ENCODE measurements around the gene HMGCR. TPM values are rescaled to one million over a fixed set of nuclear protein-coding genes. Genes with fewer than 3 reads are reported as not detected.

The HMGCR gene
- total and polyA plus RNA-seq, 2 of the 8 experiments (the other 6 are each of a cell fraction or from before 2014, with no cell fraction given): 45.8 to 199 TPM

DNA sequence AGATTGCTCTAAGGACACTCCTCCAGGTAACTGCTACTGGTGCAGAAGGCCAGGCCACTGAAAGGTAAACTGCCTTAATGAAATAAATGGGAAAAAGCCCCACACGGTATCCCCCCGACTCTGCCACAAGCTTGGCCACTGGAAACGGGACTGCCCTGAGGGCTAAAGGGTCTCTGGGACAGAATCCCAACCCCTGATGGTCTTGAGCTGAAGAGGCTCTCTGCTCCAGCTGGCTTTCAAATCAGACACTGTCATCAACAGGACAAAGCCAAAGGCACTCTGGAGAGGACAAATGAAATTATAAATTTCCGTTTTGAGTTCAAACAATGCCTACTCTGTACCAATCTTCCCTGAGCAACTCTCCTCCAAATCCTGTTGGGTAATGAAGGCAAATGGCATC, 33.6 kb upstream of the HMGCR start:
- no peak overlapping the region for H2BK20ac ChIP-seq (ENCODE audit: low read length)
- no peaks in the 10 kb centered on the region for H3K4me1 ChIP-seq (replicated peaks in 1 of 4; ENCODE audit: control insufficient read depth in 3 of 4, insufficient read depth in 4 of 4, low read length in 3 of 4)
- H3K27me3 ChIP-seq (replicated peaks in 1 of 4; ENCODE audit: control insufficient read depth in 3 of 4, extremely low read depth in 1 of 4, insufficient read depth in 3 of 4, low read length in 3 of 4): no peaks in the 10 kb centered on the region
- H2BK12ac ChIP-seq (ENCODE audit: low read depth, low read length): no peak overlapping the region
- no peak overlapping the region for H3K4ac ChIP-seq (replicated peaks; ENCODE audit: insufficient read length, low read depth, low read length)
- no peak overlapping the region for H3K4me3 ChIP-seq (ENCODE audit: extremely low read depth in 1 of 4, insufficient read depth in 2 of 4, low read depth in 3 of 4, low read length in 4 of 4)
- no peaks in the 10 kb centered on the region for H3K79me1 ChIP-seq (ENCODE audit: low read depth, low read length)
- H4K91ac ChIP-seq (replicated peaks; ENCODE audit: insufficient read length, low read length): no peak overlapping the region
- POLR2A ChIA-PET (ENCODE audit: partially characterized antibody): no interaction called here
- H3K9me3 ChIP-seq (ENCODE audit: insufficient read depth in 2 of 2, low read depth in 1 of 2, low read length in 1 of 2): 0 out of 4 replicates have a peak, but pooled peaks cover 0 to under 1% of the 10 kb centered on the region in 2 experiments
- H3K9ac ChIP-seq (replicated peaks in 1 of 4; ENCODE audit: extremely low read depth in 1 of 4, low read depth in 3 of 4, low read length in 3 of 4): no peak overlapping the region
- H4K20me1 ChIP-seq (replicated peaks in 1 of 2; ENCODE audit: control insufficient read depth in 1 of 2, insufficient read depth in 2 of 2, low read length in 2 of 2): no peaks in the 10 kb centered on the region
- WGBS, 2 experiments (ENCODE audit: extremely low coverage in 1 of 2, insufficient coverage in 1 of 2, insufficient read length in 1 of 2, insufficient replicate concordance in 2 of 2, low coverage in 1 of 2, low lambda C conversion rate in 2 of 2, missing lambda C conversion rate in 1 of 2): 92% methylated on average over 4 of the region's 4 CpGs; no CpG with 5 or more reads in 1 of the 2 experiments
- no peaks in the 10 kb centered on the region for H3K36me3 ChIP-seq (ENCODE audit: control insufficient read depth in 2 of 4, insufficient read depth in 4 of 4, low read length in 3 of 4)
- H2BK120ac ChIP-seq (replicated peaks; ENCODE audit: low read depth, low read length): no peak overlapping the region
- no peak overlapping the region for H2BK15ac ChIP-seq (ENCODE audit: low read length)
- no peak overlapping the region for H3K23ac ChIP-seq (ENCODE audit: insufficient read length)
- no peak overlapping the region for H3K18ac ChIP-seq (ENCODE audit: extremely low read depth, low read length)
- H2AFZ ChIP-seq (ENCODE audit: low read length): no peak overlapping the region
- no peak overlapping the region for H2AK5ac ChIP-seq (ENCODE audit: low read depth, low read length)
- H4K8ac ChIP-seq (ENCODE audit: extremely low read depth, insufficient read depth, low read length): no peak overlapping the region
- DNase-seq (ENCODE audit: low read depth in 1 of 2, low spot score in 2 of 2) (no peak), FAIRE-seq (no peak)
- no peak overlapping the region for H3K56ac ChIP-seq (replicated peaks; ENCODE audit: insufficient read length, low read depth, low read length)
- H3K23me2 ChIP-seq (ENCODE audit: low read depth, low read length): no peaks in the 10 kb centered on the region
- CTCF ChIA-PET (ENCODE audit: partially characterized antibody): interaction anchor here (0.9 kb wide), 1 partner anchor 18 kb away, joined by 3 read pairs; no protein-coding TSS in a partner anchor
- no peak overlapping the region for H3K4me2 ChIP-seq (ENCODE audit: insufficient read depth in 1 of 2, low read depth in 2 of 2, low read length in 2 of 2)
- no peaks in the 10 kb centered on the region for H3K79me2 ChIP-seq (ENCODE audit: control insufficient read depth in 1 of 2, insufficient read depth in 2 of 2, low read length in 2 of 2)
- no peak overlapping the region for H2BK5ac ChIP-seq (ENCODE audit: low read depth, low read length)
- no peak overlapping the region for H3K27ac ChIP-seq (ENCODE audit: low read depth, low read length)
- no peak overlapping the region for H4K5ac ChIP-seq (ENCODE audit: insufficient read length, low read depth, low read length)
- no peak overlapping the region for H3K14ac ChIP-seq (ENCODE audit: insufficient read length)
- TF ChIP-seq RAD21 (IDR thresholded peaks at IDR 0.05 in 1 of 2, conservative IDR thresholded peaks at IDR 0.05 in 1 of 2; ENCODE audit: low read depth in 2 of 2, low read length in 2 of 2): no peak
